Middle frontal gyrus (tissue), 1 donor: ENCODE measurements around the gene PELI1.
"Not testable (repeated sequence)": the region's sequence is repeated elsewhere in the genome, so short reads cannot be mapped to it uniquely, and the experiment has no call there.

Experiments used
- DNase-seq: peaks from one replicate; pipeline ENCODE4 v3.0.0-alpha.2; 2015; ENCODE audit warnings: low spot score; ENCODE audit errors: extremely low spot score

The PELI1 gene

DNA sequence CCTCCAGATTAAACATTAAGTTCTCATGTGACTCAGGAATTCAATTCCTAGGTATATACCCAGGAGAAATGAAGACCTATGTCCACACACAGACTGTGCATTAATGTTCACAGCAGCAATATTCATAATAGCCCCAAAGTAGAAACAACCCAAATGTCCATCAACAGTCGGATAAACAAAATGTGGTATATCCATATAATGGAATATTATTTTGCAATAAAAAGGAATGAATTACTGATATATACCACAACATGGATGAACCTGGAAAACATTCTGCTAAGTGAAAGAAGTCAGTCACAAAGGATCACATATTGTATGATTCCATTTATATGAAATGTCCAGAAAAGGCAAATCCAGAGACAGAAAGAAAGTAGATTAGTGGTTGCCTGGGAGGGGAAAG lies 20.5 kb downstream of the PELI1 start:
- no peak for DNase-seq

DNA sequence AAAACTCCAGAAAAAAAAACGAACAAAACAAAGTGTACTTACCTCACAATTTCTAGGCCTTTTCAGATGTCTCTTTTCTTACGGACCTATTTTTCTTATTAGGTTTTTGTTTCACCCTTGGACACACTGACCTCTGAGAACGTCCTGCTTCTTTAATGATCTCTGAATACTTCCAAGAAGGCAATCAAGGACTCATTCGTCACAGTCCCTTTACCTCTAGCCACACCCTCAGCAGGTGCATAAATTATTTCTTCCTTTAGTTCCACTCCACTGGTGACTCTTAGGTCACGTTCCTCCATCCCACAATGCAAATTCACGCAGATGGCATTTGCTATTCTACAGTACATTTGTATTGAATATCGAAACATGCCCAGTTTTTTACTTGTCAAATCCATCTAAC lies 21.9 kb downstream of the PELI1 start:
- no peak for DNase-seq

DNA sequence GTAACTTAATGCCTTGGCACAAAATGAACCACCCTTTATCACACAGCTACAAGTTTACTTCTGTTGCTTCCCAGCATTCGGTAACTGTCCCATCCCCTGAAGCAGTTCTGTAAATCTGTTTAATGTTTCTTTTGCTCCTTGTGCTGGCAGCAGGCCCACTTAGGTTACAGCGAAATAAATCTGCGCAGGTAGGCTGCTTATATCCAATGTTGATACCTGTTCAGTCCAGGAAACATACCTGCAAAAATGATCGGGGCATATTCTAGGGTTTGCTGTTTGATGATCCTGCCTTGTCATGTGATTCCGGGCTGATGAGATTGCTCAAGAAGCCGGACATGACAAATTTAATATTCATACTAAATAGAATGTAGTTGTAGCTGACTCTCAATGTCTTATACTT lies 23.3 kb downstream of the PELI1 start:
- DNase-seq = no peak

DNA sequence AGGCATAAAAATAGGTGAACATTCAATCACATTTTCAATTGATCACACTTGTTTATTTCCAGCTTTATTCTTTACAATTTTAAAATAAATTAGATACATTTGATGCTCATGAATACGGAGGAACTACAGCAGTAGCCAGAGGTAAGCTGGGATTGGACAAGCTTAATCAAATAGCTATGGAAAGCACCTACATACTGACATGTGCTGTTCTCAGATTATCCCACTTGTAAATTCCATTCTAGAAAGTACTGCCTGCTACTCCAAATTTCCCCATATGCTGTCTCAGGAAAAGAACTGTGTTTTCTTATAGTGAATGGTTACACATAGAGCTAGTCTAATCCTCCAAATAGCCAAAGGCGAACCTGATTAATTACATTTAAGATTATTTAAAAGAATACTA lies 24.2 kb downstream of the PELI1 start:
- no peak for DNase-seq

DNA sequence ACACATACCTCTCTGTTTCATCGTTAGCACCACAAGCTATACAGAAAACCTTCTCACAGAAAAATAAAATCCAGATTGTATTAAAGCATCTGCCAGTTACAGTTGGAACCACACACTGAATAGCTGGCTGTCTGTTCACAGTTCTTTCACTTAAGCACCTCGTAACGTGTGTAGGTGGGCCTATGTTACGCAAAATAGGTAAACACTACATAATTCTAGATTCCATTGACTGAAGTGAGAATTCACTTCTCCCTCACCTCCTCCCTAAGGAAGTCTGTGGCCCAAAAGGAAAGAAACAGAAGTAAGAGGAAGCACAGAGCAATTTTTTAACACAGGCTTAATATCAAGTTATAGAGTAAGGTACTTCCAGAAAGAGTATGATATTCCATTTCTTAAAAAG lies 24.9 kb downstream of the PELI1 start:
- no peak for DNase-seq

DNA sequence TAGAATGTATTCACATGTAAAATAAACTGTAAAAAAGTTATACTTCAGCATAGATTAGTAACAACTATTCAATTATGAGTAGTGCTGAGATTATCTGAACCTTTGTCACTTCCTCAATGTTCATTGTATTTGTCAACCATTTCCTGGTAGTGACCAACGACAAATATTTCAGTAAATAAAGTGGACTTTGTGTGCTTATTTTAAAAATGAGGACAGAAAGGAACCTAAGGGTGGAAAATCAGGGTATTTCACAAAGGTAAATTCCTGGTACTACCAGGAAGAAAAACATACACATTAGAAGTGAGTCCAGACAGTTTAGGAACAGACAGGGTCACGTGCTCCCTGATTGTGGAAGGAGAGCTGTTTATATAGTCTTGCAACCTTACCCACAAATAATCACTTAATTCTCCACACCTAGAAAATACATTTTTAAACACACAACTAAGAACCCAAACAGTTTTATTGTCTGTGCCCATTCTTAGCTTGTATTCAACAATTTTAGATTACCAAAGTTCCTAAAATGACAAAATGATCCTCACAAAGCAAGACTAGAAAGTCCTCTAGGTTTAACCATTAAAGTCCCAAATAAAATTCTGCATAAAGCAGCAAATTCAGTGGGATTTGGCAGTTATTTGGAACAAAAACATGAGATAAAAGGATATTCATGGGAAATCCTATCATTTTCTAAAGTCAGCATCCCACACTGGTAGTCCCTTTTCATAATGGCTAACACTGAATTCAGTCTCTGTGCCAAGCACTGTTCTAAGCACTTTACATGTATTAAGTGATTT lies 28.2 kb downstream of the PELI1 start:
- DNase-seq = no peak

DNA sequence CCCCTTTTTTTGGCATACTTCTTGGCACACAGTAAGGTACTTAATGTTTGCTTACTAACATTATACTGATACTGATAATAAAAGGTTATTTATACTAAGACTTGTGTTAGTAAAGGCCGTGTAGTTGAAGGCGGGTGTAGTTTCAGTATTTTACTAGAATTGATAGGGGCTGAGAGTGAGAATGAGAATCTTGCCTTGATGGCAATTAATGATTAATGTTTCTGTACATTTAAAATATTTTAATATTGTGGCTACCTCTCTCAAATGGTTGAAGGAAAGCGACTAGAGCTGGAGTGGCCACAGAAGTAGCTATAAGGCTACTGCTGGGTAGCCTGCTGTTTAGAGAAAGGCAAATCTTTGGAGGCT lies 29.3 kb downstream of the PELI1 start:
- no peak for DNase-seq

DNA sequence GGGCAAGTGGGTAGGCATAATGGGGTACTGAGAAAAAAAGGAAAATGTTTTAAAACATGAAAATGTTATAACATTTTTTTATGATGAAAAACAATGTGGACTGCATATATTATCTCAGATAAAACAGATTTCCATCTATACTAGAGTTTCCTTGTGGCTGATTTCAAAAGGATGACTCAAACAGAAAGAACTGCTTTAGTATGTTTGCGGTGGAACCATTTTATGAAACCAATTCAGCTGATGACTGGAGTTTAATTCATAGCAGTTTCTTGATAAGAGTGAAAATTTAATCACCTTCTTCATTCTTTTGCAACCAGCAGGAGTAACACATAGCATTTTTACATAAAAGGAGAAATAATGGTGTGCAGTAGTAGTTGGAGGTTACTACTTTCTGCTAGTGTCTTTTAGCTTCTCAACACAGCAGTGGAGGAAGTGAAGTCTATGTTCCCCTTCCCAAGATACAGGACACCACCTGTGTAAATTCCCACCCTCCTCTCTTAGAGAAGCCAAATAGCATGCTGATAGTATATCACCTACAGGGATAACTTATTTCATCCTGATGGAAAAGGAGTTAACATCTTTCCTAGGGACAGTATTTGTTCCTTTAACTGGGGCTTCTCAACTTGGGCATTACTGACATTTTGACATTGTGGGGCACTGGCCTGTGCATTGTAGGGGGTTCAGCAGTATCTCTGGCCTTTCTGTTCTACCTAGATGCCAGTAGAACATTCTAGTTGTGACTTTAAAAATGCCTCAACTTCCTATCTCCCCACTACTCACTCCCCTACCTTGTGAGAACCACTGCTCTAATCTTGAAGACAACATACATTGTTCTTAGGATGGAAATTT lies 29.9 kb downstream of the PELI1 start:
- DNase-seq = no peak

DNA sequence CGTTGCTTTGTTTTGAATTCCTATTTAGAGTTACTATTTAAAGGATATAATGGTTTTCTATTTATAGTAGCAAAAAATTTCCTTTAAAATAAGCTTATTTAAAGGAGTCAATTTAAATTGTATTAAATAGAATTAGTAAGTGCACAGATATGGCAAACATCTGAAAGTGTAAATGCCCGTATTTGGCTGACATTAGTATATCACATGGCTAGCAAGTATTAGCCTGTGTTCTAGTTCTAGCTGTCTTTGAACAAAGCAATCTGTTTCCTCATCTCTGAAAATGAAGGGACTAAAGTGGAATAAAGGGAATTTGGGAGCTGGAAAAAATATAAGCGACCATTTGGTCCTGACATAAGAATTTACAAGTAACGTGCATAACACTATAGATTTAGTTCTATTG lies 32.2 kb downstream of the PELI1 start:
- no peak for DNase-seq

DNA sequence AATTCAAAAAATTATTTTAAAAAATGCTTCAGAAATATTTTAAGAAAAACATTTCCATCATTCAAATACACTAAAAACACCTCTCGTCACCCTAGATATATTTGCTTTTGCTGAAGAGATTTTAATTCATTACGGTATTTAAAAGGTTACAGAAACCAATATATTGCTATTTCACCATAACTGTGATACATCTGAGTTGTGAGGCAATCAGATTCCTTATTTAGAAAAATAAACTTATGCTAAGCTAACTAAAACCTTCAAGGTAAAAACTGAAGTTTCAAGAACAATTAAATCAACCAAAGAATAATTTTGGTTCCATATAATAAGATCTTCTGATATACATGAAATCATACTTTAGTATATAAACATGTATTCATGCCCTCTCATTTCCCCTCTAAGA lies 32.8 kb downstream of the PELI1 start:
- no peak for DNase-seq

DNA sequence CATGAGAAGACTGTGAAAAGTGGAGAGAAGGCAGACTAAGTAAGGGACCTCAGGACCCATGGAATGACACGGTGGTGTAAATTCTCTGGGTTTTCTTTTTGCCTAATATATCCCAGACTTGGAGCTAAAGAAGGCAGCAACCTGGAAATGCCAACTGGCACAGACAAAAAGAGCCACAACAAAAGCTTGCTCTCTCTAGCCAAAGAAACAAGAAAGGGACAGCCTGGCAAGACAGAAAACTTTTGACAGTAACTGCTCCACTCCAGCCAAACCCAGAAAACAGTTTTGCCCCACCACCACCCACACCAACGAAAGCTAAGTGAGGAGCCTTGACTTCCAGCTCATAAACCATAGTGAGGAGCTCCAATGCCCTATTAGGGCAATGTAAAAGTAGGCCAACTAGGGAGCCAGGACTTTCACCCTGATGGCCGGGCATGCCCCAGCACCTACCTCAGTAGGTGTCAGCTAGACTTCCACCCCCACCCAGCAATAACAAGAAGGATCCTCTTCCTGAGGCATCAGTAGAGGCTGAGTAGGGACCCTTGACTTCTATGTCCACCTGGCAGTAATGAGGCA lies 35.5 kb downstream of the PELI1 start:
- DNase-seq = no peak

DNA sequence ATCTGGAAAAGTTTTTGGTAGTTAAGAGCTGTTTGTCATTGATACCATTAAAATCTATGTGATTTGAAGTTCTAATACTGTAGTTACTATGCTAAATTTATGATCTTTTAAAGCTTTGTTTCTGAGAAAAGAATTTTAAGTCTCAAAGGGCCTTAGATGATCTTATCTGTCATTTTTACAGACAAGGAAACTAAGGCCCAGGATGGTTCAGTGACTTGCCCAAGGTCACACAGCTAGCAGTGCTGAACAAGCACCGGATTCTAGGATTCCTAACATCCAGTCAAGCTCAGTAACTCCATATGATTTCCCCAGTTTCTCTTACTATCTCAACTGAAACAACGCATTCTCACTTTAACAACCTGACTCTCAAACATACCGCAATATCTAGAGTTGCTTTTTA lies 37.7 kb downstream of the PELI1 start:
- DNase-seq = no peak

DNA sequence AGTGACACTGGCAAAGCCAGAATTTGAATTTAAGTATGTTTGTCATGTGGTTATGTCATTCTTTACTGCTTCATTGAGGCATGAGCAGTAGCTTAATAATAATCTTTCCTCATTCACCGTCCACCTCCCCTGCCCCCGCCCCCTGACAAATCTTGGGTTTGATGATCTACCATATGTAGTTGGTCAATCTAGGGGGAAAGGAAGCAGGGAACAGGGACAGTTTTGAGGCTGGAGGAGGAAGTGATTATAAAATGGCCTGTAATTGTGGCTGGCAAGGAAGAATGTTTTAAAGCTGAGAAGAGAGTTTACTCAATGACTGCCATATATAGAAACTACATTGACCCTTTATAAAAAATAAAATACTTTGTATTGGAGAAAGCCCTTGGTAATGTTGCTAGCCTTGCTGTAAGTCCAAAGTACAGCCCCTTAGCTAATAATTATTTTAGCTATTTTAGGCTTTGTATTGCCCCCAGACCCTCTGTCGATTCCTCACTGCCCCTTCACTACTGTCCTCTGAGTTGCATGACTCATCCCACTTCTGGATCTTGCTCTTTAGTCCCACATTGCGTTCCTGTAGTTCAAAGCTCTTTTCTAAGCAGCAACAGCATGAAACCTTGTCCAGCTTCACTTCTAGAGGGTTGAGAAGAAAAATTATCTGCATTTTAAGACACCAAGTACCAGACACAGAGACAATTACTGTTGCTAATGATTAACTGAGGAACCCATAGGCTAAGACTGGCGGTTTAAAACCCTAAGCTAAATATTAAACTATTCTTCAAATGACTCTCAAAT lies 38.4 kb downstream of the PELI1 start:
- DNase-seq = no peak

DNA sequence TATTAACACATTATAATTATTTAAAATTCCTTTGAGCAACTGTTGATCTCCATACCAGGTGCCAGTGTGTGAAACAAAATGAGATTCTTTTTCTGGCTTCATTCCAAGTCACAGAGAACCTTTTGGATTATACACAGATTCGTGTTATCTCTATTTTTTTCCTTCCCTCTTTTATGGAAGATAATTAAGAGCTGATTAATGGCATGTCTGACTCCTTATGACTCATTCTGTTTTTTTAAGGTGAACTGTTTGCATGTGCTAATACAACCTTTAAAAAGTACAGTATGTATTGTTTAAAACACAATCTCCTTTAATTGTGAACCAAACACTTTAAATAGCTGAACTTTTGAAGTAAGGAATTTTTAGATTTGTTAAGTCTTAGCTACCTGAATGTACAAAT lies 39.3 kb downstream of the PELI1 start:
- DNase-seq = no peak

DNA sequence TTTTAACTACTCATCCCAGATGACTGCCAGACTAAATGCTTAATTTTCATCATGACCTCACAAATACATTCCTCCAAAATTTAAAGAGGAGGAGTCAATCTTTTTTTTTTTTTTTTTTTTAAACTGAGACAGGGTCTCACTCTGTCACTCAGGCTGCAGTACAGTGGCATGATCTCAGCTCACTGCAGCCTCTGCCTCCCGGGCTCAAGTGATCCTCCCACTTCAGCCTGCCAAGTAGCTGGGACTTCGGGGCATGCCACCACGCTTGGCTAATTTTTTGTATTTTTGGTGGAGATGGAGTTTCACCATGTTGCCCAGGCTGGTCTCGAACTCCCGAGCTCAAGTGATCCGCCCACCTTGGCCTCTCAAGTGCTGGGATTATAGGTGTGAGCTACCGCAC lies 41.5 kb downstream of the PELI1 start:
- not testable (repeated sequence) for DNase-seq

DNA sequence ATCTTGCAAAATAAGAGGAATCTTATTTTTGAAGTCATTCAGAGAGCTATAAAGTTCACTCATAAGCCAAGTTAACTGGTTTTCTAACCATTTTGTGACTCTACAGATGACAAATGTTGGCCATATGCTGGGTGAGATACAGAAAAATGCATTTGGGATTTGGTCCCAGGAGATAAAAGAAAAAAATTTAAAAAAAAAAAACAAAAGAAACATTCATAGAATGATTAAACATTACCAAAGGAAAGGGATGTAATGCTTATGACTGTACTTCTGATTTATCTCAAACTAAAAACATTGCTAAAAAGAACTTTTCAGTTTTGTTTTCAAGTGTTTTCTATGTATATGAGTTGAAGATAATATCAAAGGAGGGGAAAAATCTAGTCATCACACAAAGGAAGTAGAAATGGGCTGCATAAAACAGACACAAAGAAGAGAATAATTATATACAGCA lies 43.1 kb downstream of the PELI1 start:
- no peak for DNase-seq

DNA sequence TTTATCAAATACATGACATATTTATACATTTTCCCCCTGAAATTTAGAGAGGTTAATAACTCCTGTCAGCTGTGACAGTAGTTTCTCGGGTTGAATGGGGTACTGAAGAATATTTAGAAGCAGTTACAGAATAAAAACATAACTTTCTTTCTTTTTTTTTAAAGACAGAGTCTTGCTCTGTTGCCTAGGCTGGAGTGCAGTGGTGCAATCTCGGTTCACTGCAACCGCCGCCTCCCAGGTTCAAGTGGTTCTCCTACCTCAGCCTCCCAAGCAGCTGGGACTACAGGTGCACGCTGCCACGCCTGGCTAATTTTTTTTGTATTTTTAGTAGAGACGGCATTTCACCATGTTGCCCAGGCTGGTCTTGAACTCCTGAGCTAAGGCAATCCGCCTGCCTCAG lies 43.6 kb downstream of the PELI1 start:
- not testable (repeated sequence) for DNase-seq

DNA sequence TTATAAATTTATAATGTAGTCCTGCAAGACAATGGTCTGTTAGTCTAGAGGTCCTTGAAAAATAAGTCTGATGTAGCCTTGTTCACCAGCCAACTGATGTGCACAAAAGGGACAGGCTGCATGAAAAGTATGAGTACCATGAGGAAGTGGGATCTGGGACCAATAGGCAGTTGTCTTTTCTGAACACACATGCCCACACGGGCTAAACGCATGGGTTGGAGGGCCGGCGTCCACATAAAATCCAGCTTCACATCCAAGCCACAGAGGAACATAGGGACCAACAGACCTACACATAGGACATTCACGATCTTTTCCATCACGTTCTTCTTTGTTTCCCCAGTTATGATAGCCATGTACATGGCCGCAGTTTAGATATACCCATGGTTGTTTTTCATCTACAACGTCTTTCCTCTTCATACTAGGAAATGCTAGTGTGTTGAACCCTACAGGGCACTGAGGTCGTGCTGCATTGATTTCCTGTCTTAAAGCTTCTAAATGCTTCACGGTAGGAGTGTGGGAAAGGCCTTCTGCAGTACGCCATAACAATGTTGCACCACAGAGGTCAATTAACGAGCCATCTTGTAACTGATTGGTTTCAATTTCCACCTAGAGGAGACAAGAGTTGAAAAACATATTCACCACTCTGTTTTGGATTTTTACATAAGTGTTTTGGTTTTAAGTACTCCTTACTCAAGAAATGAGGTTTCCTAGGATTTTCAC lies 49.4 kb downstream of the PELI1 start:
- no peak for DNase-seq

DNA sequence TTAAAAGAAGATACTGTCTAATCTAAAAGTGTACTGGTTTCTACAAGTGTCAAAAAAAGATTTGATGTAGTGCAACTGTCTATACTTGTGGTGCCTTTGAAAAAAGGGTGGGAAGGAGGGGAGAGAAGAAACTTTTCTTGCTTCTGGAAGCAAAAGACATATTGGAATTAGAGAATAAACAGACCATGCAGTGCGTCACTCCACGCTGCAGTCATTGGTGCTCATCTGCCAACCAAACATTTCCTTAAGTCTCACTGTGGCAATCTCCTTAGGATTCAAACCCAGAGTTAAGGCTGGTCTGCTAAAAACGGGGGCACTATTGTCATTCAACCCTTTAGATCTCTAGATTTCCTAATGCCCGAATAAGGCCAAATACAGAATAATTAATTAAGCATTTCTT lies 50.9 kb downstream of the PELI1 start:
- DNase-seq = no peak

DNA sequence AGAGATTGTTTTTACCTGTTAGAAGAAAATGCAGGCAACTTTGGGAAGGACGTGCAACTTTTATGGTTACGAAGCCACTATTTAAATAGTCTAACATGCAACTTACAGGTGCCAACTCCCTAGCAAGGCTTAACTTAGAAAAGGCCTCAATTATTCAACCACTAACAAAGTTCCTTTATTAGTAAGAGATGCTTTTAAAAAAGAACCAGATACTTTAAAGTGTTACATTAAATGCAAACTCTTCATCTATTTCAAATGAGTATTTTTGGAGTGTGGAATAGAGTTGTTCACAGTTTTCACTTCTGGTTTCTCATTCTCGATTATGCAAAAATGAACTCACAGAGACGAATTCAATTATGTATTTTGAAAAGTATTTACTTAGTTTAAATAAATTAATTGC lies 51.7 kb downstream of the PELI1 start:
- DNase-seq = no peak

DNA sequence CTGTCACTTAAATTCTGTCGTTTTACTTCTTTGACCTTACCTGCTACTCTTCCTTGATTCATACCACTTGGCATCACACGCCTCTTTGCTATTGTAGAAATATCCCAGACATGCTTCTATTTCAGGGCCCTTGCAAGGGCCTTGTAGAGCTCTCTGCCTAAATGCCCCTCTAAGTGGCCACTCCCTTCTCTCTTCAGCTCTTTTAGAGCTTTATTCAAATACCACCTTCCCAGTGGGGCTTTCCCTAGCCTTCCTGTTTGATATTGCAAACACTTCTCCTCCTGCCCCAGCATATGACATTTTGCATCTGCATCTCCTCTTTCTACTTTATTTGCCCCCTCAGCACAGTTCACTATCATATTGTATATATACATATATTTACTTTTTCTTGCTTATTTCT lies 54.0 kb downstream of the PELI1 start:
- DNase-seq = no peak
